WTC11 (cell line): ENCODE measurements around the gene DMD. TPM values are rescaled to one million over a fixed set of nuclear protein-coding genes. Genes with fewer than 3 reads are reported as not detected.

Source experiments
- ATAC-seq: fragments of 200-7000 bp; cut with Tn5 transposase; 2 replicates; pipeline ENCODE4 v1.10.0; 2021; ENCODE audit warnings: mild to moderate bottlenecking, moderate library complexity
- CTCF ChIA-PET: fragments of 300-600 bp; sonication (Branson Sonifier 250); formaldehyde crosslinking; loops from one replicate; lab custom pipeline; 2021; ENCODE audit warnings: antibody characterized with exemption; lab: Charles Lee
- POLR2A ChIA-PET: fragments of 350-600 bp; sonication (Branson Sonifier 250); formaldehyde crosslinking; loops from one replicate; lab custom pipeline; 2021; ENCODE audit warnings: antibody characterized with exemption; lab: Charles Lee
- DNase-seq: peaks from one replicate; pipeline ENCODE4 v3.0.0; 2021; ENCODE audit warnings: low spot score
- H3K27ac Mint-ChIP-seq: 2 replicates; pipeline ENCODE4 v1.8.0; 2021; ENCODE audit warnings: mixed read lengths
- H3K27me3 Mint-ChIP-seq: 2 replicates; pipeline ENCODE4 v1.8.0; 2021; ENCODE audit warnings: low read depth, mild to moderate bottlenecking, moderate library complexity, mixed read lengths
- H3K36me3 Mint-ChIP-seq: 2 replicates; pipeline ENCODE4 v1.8.0; 2021; ENCODE audit warnings: mixed read lengths
- H3K4me1 Mint-ChIP-seq: 2 replicates; pipeline ENCODE4 v1.8.0; 2022; ENCODE audit warnings: mixed read lengths
- H3K4me3 Mint-ChIP-seq: 2 replicates; pipeline ENCODE4 v1.8.0; 2021; ENCODE audit warnings: mild to moderate bottlenecking, moderate library complexity, mixed read lengths
- H3K9me3 Mint-ChIP-seq: 2 replicates; pipeline ENCODE4 v1.8.0; 2021; ENCODE audit warnings: mixed read lengths
- CBFB ChIP-seq: sonication (generic); formaldehyde crosslinking; IDR thresholded peaks from 2 replicates; pipeline ENCODE4 v1.8.1; 2022; ENCODE audit warnings: mild to moderate bottlenecking, low read depth, missing genetic modification reagents
- E2F1 ChIP-seq: sonication (generic); formaldehyde crosslinking; IDR thresholded peaks from 2 replicates; pipeline ENCODE4 v1.8.0; 2022; ENCODE audit warnings: mild to moderate bottlenecking, missing genetic modification reagents
- E2F5 ChIP-seq: sonication (generic); formaldehyde crosslinking; IDR thresholded peaks from 2 replicates; pipeline ENCODE4 v1.8.1; 2022; ENCODE audit warnings: mild to moderate bottlenecking, moderate library complexity, missing genetic modification reagents
- ERG ChIP-seq: fragments of 250-450 bp; sonication (Bioruptor Pico); IDR thresholded peaks from 2 replicates; pipeline ENCODE4 v1.8.0; 2021; ENCODE audit warnings: mild to moderate bottlenecking
- HMGXB4 ChIP-seq: sonication (generic); formaldehyde crosslinking; IDR thresholded peaks from 2 replicates; pipeline ENCODE4 v1.8.1; 2023; ENCODE audit warnings: mild to moderate bottlenecking, moderate library complexity, missing genetic modification reagents
- IRF2 ChIP-seq: sonication (generic); formaldehyde crosslinking; IDR thresholded peaks from 2 replicates; pipeline ENCODE4 v1.8.0; 2022; ENCODE audit warnings: low read depth, missing genetic modification reagents, borderline replicate concordance
- MAX ChIP-seq: sonication (generic); formaldehyde crosslinking; IDR thresholded peaks from 2 replicates; pipeline ENCODE4 v1.8.0; 2022; ENCODE audit warnings: mild to moderate bottlenecking, missing genetic modification reagents
- MLX ChIP-seq: sonication (generic); formaldehyde crosslinking; IDR thresholded peaks from 2 replicates; pipeline ENCODE4 v1.8.1; 2023; ENCODE audit warnings: mild to moderate bottlenecking, missing genetic modification reagents, moderate library complexity
- MXD4 ChIP-seq: fragments of 250-450 bp; sonication (Bioruptor Pico); IDR thresholded peaks from 2 replicates; pipeline ENCODE4 v1.8.0; 2021; ENCODE audit warnings: mild to moderate bottlenecking, moderate library complexity, borderline replicate concordance
- NFATC4 ChIP-seq: fragments of 250-450 bp; sonication (Bioruptor Pico); IDR thresholded peaks from 2 replicates; pipeline ENCODE4 v1.9.0; 2021; ENCODE audit warnings: mild to moderate bottlenecking
- NR3C1 ChIP-seq: sonication (generic); formaldehyde crosslinking; conservative IDR thresholded peaks from 2 replicates; pipeline ENCODE4 v1.8.1; 2023; ENCODE audit warnings: low read depth, mild to moderate bottlenecking, missing genetic modification reagents
- SMAD3 ChIP-seq: sonication (generic); formaldehyde crosslinking; IDR thresholded peaks from 2 replicates; pipeline ENCODE4 v1.8.0; 2022; ENCODE audit warnings: missing genetic modification reagents, mild to moderate bottlenecking, borderline replicate concordance
- SP1 ChIP-seq: sonication (generic); formaldehyde crosslinking; conservative IDR thresholded peaks from 2 replicates; pipeline ENCODE4 v1.8.1; 2022; ENCODE audit warnings: missing genetic modification reagents
- TEAD1 ChIP-seq: sonication (generic); formaldehyde crosslinking; IDR thresholded peaks from 2 replicates; pipeline ENCODE4 v1.8.0; 2022; ENCODE audit warnings: mild to moderate bottlenecking, missing genetic modification reagents
- TEAD4 ChIP-seq: sonication (generic); formaldehyde crosslinking; IDR thresholded peaks from 2 replicates; pipeline ENCODE4 v1.8.0; 2022; ENCODE audit warnings: mild to moderate bottlenecking, missing genetic modification reagents
- ZNF317 ChIP-seq: sonication (generic); formaldehyde crosslinking; IDR thresholded peaks from 2 replicates; pipeline ENCODE4 v1.8.1; 2023; ENCODE audit warnings: low read depth, mild to moderate bottlenecking, moderate library complexity, missing genetic modification reagents, borderline replicate concordance
- ZNF396 ChIP-seq: fragments of 250-450 bp; sonication (Bioruptor Pico); IDR thresholded peaks from 2 replicates; pipeline ENCODE4 v1.8.0; 2021; ENCODE audit warnings: mild to moderate bottlenecking, moderate library complexity, borderline replicate concordance
- ZNF532 ChIP-seq: fragments of 250-450 bp; sonication (Bioruptor Pico); IDR thresholded peaks from 2 replicates; pipeline ENCODE4 v1.9.0; 2021; ENCODE audit warnings: mild to moderate bottlenecking, borderline replicate concordance
- ZNF671 ChIP-seq: fragments of 250-450 bp; sonication (Bioruptor Pico); IDR thresholded peaks from 2 replicates; pipeline ENCODE4 v1.8.0; 2021; ENCODE audit warnings: mild to moderate bottlenecking
- total RNA-seq: library from RNA; stranded (reverse); gene quantifications from 3 replicates; pipeline ENCODE4 v1.2.3, GENCODE V29; 2021
- TF ChIP-seq, protein P1 (sequence below): sonication (generic); formaldehyde crosslinking; IDR thresholded peaks from 2 replicates; pipeline ENCODE4 v1.8.0; 2022; ENCODE audit warnings: mild to moderate bottlenecking, missing genetic modification reagents

The DMD gene
- total RNA-seq, 1 experiment from 2014 or later: 9.1 TPM

GRCh38 chrX:32572644-32573043, 638.7 kb downstream of the DMD start:
- H3K9me3 Mint-ChIP-seq: peaks cover 7% of the 10 kb centered on the region; the same call in 1 of the 2 replicates
- TF ChIP-seq HMGXB4 (CRISPR knock-in tag) (no peak), E2F5 (CRISPR knock-in tag) (no peak), SMAD3 (CRISPR knock-in tag) (no peak), CBFB (CRISPR knock-in tag) (no peak), TEAD4 (no peak), IRF2 (CRISPR knock-in tag) (no peak), MAX (CRISPR knock-in tag) (no peak), E2F1 (CRISPR knock-in tag) (no peak), MXD4 (CRISPR knock-in tag) (no peak), ZNF317 (CRISPR knock-in tag) (no peak), MLX (CRISPR knock-in tag) (no peak)
- TF ChIP-seq, protein P1, sequence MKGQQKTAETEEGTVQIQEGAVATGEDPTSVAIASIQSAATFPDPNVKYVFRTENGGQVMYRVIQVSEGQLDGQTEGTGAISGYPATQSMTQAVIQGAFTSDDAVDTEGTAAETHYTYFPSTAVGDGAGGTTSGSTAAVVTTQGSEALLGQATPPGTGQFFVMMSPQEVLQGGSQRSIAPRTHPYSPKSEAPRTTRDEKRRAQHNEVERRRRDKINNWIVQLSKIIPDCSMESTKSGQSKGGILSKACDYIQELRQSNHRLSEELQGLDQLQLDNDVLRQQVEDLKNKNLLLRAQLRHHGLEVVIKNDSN (CRISPR knock-in tag): no peak
- ATAC-seq (no peak), DNase-seq (no peak)
- H3K4me3 Mint-ChIP-seq: no peak overlapping the region
- CTCF ChIA-PET: no interaction called here
- H3K4me1 Mint-ChIP-seq: 0 out of 2 replicates have a peak, but pooled peaks cover 3% of the 10 kb centered on the region
- H3K27ac Mint-ChIP-seq: no peak overlapping the region
- H3K27me3 Mint-ChIP-seq: no peaks in the 10 kb centered on the region
- POLR2A ChIA-PET: no interaction called here
- no peaks in the 10 kb centered on the region for H3K36me3 Mint-ChIP-seq

GRCh38 chrX:32571579-32571978, 639.8 kb downstream of the DMD start:
- Mint-ChIP-seq H3K9me3 (peaks cover 7% of the 10 kb centered on the region; the same call in 1 of the 2 replicates), H3K4me3 (no peak overlapping the region), H3K4me1 (0 out of 2 replicates have a peak, but pooled peaks cover 3% of the 10 kb centered on the region), H3K27ac (no peak overlapping the region), H3K36me3 (no peaks in the 10 kb centered on the region), H3K27me3 (no peaks in the 10 kb centered on the region)
- ATAC-seq: no peak
- ChIA-PET CTCF (no interaction called here), POLR2A (no interaction called here)
- DNase-seq: no peak
- TF ChIP-seq TEAD1 (CRISPR knock-in tag) (no peak), NR3C1 (no peak), HMGXB4 (CRISPR knock-in tag) (no peak), NFATC4 (CRISPR knock-in tag) (no peak), ZNF532 (CRISPR knock-in tag) (no peak), SP1 (CRISPR knock-in tag) (no peak), ERG (CRISPR knock-in tag) (no peak), MAX (CRISPR knock-in tag) (no peak), E2F5 (CRISPR knock-in tag) (no peak), ZNF396 (CRISPR knock-in tag) (no peak), ZNF671 (CRISPR knock-in tag) (no peak)
